Right lung (tissue), 5 donors: ENCODE data around the gene NR6A1. TPM values are rescaled to one million over a fixed set of nuclear protein-coding genes. Genes with fewer than 3 reads are reported as not detected.

Experiments used
- DNase-seq, 2 donors: peaks; one replicate each; pipeline ENCODE4 v3.0.0-alpha.2; 2013
- polyA plus RNA-seq, 5 donors: library from polyadenylated mRNA; unstranded; fragments of 120-200 nt; gene quantifications; one replicate each; pipeline versions ENCODE4 v1.2.1 to v1.2.3, GENCODE V29; 2013; ENCODE audit warnings: inconsistent platforms in 1 of 5, low replicate concordance in 1 of 5; ENCODE audit not compliant: insufficient read length in 5 of 5, insufficient read depth in 1 of 5

NR6A1 gene
- polyA plus RNA-seq, 5 donors = 1.3 to 2.5 (median 1.5) TPM

DNA sequence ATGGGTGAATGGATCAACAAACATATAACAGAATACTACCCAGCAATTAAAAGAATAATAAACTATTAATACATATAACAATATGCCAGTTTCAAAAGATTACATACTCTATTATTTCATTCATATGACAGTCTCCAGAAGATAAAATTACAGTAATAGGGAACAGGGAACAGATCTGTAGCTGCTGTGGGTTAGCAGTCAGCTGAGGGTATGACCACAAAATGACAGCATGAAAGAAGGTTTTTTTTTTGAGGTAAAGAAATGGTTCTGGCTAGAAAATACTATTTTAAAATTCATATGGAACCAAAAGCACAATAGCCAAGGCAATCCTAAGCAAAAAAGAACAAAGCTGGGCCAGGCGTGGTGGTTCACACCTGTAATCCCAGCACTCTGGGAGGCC, 190.9 kb downstream of the NR6A1 start:
- no peak for DNase-seq

DNA sequence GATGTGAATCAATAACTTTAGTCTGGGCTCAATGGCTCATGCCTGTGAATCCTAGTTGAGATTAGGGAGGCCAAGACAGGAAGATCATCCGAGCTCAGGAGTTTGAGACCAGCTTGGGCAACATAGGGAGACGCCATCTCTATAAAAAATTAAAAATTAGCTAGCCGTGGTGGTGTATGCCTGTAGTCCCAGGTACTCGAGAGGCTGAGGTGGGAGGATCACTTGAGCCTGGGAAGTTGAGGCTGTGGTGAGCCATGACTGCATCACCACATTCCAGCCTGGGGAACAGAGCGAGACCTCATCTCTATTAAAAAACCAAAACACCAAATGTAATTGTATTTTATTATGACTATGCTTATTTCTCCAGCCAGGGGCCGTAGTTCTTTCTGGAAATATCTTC, 194.4 kb downstream of the NR6A1 start:
- no peak for DNase-seq

DNA sequence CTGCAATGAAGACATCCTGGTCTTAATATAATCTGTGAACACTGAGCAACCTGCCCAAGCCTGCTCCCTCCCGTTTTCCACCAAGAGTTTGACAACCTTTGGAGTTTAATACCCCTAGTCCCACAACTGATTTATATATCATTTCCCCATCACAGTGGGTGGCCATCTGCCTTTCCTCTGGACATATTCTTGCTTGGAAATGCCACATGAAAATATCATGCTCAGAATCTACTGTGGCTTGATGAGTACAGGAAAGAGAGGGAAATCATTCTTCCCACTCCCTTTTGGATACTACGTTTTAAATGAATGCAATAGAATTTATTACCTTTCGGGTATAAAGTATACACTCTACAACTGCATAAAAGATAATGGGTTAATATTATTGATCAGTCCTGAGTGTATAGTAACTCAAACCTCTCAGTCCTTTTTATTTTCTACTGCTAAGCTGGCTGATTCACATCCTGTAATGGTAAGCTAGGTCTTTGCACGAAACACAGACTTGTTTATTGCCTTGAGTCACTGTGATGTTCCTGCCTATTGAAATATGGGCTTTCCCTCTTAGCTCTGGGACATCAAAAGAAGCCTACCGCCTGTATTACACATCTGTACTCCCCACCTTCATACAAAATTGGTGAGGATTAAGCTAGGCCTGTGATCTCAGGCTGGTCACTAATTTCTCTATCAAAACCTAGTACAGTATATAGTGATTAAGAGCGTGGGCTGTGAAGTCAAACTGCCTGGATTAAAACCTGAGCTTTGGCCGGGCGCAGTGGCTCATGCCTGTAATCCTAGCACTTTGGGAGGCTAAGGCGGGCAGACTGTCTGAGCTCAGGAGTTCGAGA, 196.4 kb downstream of the NR6A1 start:
- DNase-seq = no peak

DNA sequence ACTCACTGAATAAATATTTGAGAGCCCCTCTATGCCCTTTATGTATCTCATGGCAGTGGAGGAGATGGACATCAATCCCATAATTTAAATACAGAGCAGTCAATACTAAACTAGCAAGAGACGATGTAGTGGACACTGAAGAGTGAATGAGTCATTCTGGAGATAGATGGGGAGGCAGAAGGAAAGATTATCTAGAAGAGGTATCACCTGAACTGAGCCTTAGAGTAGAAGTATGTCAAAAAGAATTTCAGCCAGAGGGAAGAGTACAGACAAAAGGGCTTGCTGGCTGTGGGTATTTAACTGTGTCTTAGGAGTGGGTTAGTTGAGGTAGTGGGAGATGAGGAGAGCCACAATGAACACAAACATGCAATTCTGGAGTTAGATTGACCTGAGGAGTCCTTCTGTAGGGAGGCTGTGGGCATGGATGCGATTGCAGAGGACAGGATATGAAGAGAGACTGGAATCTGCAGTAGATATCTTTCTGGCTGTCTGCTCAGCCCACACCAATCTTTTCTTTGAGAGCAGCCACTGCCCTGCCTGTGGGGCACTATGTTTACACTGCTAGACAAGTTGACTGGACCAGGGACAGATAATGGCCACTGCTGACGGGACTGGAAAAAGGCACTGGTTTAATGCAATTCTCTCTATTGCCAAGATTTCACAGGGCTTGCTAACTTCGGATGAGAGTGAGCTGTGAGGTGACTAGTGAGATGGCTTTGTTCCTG, 200.0 kb downstream of the NR6A1 start:
- DNase-seq = no peak

DNA sequence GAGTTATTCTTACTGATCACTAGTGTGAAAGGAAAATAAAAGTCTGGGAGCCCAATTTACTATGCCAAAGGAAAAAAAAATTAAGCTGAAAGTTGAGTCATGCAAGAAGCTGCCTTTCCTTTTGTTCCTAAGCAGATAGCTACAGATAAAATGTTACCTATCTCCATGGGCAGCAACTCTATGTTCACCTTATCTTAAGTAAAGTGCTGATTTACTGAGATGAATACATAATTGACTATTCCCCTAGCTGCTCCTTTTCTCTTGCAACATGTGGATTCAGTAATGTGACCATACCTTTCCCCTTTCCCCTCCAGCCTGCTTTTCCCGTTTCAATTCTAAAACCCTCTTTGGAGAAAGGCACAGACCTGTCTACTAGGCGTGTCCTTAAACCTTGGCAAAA, 201.2 kb downstream of the NR6A1 start:
- no peak for DNase-seq

DNA sequence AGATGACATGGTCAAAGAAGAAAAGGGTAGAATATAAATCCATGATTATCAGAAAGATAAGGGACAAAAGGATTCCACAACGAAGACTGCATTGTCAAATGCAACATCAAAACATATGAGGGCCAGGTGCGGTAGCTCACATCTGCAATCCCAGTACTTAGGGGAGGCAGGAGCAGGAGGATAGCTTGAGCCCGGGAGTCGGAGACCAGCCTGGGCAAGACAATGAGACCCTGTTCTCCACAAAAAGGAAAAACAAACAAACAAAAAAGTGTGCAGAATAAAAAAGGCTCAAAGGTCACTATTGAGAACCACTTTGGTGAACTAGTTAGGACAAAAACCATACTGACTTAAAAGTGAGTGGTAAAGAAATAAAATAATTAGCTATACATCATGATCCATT, 203.7 kb downstream of the NR6A1 start:
- DNase-seq = no peak

DNA sequence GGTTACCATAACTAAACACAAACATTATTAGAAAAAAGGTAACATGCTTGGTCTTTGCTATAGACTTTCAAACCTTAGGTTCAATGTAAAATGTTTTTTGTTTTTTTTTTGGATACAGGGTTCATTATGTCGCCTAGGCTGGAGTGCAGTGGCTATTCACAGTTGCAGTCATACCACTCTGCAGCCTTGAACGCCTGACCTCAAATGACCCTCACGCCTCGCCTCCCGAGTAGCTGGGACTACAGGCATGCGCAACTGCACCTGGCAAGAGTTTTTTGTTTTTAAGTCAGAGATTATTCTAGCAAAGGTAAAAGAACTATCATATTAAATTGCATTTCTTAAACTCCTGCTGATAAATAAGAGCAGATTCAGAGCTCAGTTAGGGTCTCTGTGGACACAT, 208.8 kb downstream of the NR6A1 start:
- no peak for DNase-seq

DNA sequence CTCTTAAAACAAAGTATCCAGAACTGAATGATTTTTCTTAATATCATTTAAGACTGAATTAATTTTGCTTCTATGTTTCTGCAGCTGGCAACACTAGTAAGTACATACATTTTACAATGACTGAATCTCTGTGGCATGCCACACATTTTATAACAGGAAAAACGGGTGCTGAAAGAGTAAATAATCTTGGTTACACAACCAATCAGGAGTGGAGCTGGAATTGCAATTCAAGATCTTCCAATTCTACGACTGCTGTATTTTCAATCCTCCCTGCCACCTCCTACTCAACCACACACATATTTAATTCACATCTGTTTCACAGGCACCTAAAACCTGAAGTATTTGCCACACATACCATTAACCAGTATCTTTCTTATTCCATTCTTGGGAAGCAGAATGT, 211.2 kb downstream of the NR6A1 start:
- DNase-seq = peak; percentile 48 to 49

DNA sequence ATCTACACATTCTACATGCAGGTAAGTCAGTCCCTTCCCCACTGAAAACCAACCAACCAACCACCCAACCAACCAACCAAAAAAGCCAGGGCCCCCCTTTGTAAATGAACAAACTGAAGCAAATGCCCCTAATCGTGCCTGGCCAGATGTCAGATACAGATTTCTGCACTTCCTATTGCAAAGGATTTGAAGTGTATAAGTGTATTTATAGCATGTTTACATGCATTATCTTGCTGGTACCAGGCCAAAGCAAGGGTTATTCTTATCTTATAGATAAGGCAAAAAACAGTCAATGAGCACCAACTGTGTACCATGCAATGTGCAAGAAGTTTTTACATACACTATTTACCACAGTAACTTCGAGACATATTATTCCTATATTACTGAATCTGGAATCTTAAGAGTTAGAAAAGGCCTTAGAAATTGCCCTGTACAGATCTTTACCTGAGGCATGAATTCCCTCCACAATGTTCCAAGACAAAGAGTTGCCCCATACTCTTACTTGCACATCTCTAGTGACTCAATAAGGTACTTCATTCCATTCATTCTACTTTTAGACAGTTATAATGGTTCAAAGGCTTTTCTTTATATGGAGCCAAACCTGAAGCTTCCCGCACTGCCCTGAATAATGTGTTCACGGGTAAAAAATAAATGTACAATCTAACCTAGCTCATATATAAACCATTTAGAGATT, 212.2 kb downstream of the NR6A1 start:
- DNase-seq = no peak

DNA sequence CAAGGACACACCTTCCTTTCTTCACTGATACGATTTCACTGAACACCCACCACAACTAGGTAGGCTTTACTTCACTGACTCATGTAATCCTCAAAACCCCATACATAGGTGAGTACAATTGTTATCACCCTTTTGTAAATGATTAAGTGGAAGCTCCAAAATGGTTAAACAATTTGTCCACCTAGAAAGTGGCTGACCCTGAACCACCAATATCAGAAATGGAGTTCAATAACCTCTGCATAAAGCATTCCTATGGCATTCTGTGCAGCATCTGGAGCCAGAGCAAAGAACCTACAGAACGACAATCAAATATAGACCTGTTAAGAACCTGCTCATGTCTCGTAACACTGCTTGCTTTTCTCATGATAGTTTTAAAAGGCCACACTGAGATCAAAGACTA, 213.2 kb downstream of the NR6A1 start:
- no peak for DNase-seq

DNA sequence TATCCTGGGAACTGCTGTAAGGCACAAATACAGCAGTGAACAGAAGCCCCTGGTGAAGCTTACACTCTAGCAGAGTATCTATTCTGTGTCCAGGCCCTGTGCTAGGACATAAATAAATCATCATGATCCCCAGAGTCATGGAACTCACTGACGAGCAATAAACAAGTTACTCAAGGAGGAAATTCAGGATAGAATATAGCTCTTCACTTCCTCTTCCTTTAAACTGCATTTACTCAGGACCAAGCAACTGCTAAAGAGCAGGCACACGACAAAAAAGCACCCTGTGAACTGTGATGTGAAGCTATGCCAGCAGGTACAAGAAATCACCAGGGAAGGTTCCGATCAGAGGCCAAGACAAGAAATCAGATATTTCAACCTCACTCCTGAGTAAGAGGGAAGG, 216.1 kb downstream of the NR6A1 start:
- no peak for DNase-seq

DNA sequence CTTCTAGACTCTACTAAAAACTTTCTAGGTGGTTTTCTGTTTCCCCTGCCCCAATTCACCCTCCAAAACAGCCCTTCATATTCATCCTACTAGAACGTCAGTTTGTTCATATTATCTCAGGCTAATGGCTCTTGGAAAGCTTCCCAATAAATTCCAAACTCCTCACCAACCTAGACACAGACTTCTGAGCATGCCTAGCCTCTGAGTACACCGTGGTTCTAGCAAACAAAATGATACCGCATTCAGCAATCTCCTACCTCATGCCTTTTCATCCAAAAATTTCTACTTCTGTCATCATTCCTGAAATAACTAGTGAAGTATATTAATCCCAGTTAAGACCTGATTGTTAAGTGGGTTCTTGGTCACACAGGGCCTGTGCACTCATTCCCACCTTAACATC, 217.4 kb downstream of the NR6A1 start:
- no peak for DNase-seq

DNA sequence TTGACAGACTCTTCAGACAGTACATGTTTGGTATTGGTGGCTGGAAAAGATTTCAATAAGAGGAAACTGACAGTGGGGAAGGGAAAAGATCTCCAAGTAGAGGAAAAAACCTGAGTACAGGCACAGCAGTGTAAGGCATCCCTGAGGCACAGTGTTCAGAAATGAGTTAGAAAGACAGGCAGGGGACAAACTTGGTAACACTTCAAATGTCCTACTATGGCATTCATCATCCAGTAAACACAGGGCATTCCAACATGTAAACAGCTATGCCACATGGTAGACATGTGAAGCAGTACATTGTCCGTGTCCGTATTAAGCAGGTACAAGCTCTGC, 218.9 kb downstream of the NR6A1 start:
- no peak for DNase-seq

DNA sequence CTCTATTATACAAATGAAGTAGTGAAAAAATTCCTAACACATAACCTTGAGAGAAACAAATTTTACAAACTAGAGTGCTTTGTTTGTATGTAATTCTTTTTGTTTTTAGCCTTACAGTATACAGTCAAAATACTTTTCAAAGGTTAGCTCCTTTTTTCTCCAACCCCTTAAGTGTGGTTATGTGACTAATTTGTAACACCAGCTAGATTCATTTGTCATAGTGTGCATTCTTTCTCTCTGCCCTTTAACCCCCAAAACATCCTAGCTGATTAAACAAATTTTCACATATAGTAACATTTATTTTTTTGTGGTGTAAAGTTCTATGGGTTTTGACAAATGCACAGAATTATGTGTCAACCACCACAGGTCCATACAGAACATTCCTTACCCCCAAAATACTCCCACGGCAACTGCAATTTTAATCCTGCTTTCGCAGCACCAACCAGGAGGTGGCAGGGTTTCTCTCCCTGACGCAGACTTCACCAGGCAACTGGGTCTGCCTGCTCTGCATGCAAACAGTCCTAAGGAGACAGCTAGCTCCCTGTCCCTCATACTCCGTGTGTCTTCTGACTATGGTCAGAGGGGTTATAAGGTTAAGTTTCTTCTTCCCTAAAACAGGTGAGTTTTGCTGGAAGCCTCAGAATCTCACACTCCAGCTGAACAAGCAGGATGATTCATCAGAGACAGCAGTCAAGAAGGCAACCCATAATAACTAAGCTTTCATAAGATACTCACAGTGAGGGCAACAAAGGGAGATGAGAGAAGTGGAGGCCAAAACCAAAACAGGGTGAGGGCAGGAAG, 219.4 kb downstream of the NR6A1 start:
- DNase-seq = peak in 1 of 2 donors; percentile 49

DNA sequence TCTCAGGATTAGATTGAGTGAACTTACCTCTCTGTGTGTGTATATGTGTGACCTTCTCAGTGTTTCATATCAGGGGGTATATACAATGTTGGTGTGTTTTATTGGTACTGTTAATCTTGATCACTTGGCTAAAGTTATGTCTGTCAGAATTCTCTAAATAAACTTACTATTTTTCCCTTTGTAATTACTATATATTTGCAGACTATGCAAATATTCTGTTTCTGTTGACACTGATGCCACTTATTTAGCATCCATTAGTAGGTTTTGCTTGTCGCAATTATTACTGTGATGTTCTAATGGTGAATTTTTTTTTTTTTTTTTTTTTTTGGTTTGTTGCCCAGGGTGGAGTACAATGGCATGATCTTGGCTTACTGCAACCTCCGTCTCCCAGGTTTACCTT, 221.0 kb downstream of the NR6A1 start:
- no peak for DNase-seq

DNA sequence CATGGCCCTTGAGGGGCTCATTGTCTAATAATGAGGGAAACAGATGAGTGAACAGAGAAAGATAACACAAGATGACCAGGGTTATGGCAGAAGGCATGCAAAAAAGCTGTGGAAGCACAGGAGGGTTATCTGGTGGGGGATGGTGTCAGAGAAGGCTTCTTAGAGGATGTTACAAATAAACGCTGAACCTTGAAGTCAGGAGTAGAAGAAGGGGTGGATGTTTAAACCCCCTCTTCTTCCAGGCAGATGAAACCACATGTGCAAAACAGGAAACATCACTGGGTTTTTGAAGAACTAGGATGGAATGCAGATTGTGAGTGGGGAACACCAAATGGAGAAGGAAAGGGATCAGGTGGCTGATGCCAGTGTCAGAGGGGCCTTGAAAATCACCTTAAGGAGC, 222.1 kb downstream of the NR6A1 start:
- DNase-seq = no peak

DNA sequence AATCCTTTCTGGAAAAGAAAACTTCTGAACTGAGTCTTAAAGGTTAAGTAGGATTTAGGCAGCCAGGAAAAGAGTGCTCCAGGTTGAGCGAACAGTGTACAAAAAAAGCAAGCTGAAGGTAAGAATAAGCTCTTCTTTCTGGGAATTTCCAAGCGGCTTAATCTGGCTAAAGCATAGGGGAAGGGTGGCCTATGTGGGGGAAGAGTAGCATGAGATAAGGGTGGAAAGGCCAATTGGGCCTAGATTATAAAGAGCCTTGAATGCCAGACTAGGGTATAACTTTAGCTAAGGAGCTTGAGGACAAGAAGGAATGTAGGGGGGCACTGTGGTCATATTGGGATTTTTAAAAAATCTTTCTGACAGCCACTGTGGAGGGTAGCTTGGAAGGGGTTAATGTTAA, 226.6 kb downstream of the NR6A1 start:
- no peak for DNase-seq

DNA sequence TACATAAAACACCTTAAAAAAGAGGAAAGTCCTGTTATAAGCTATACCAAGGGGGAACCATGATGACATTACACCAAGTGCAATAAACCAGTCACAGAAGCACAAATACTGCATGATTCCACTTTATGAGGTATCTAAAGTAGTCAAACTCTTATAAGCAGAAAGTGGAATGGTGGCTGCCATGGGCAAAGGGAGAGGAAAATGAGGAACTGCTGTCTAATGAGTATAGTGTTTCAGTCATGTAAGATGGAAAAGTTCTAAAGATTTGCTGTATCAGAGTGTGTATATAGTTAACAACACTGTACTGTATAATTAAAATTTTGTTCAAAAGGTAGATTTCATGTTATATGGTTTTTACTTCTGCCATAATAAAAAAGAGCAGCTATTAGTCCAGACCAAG, 229.3 kb downstream of the NR6A1 start:
- no peak for DNase-seq

DNA sequence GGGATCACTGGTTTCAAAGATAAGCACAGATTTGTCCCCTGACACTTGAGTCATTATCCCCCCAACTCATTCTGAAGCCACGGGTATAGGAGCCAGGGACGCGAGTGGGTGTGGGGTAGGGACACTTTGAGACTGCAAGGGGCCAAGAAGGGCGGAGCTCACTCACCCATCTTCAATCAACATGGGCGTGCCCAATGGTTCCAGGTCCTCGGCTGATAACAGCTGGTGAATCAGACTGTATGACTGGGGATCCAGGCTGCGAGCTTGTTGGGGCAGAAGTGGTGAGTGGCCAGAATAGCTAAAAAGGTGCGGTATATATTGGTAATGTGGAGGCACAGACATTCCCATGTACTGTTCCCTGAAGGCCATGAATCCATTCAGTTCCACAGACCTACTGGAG, 233.2 kb downstream of the NR6A1 start:
- DNase-seq = no peak

DNA sequence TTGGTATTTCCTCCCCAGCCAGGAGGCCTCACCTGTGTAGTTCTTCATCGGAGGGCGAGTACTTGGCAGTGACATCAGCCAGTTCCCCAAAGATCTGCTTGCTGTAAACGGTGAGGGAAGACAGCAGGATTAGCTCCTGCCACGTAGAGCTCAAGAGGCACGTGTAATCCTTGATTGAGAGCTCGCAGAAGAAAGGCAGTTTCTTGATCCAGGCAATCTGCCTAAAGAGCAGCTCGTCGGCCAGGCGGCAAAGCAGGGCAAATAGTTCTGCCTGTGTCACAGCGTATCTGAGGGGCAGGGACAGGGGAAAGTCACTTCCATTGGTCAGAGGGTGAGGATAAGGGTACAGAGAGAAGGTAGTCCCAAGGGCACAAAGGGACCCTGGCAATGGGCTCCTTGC, 235.3 kb downstream of the NR6A1 start:
- no peak for DNase-seq

DNA sequence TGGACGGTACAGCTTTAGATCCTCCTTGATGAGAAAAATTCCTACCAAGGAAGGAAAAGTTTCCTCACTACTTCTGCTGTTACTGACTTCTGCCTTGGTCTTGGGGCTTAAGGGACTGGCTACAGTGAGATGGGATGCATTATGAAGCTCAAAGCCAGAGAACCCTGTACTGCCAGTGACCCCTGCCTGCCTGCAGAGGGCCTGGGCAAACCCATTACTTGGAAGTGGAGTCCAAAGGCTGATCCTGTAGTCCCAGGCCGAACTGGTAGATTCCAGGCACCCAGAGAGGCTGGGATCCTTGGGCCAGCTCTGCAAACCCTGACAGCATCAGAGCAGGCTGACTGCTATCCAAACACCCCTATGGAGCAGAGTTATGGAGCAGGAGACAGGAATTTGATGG, 238.2 kb downstream of the NR6A1 start:
- no peak for DNase-seq

DNA sequence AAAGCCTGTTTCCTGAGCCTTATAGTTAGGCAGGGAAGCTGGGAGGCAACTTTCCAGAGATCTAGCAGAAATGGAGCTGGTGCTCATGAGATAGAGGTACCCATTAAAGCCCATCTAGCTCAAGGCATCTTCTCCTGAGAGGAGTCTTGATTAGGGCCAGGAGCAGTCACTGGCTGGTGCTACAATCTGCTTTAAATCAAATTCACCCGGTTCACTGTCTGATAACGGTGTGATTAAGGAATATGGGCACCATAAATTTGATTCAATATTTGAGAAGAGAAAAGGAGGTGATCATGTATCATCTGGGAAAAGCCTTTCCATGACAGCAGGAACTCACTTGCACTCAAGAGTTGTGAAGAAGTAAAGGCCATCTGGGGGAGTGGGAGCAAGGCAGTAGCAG, 240.0 kb downstream of the NR6A1 start:
- no peak for DNase-seq
